Upper lobe of left lung (tissue), 6 donors: Measurements from ENCODE around the gene FMC1. TPM values are rescaled to one million over a fixed set of nuclear protein-coding genes. Genes with fewer than 3 reads are reported as not detected.

ENCODE experiments used
- ATAC-seq, 2 donors: fragments of 200-7000 bp; cut with Tn5 transposase; one replicate each; pipeline ENCODE4 v1.9.1; 2022; ENCODE audit warnings: mild to moderate bottlenecking in 2 of 2, moderate library complexity in 2 of 2; ENCODE audit not compliant: low FRiP score in 2 of 2
- DNase-seq, 2 donors: peaks; one replicate each; pipeline ENCODE4 v3.0.0-alpha.2; 2019 to 2020
- H3K27ac ChIP-seq, 4 donors: fragments of 200-600 bp; sonication (generic); one replicate each; pipeline ENCODE4 v1.5.1; 2016 to 2019
- H3K27me3 ChIP-seq, 4 donors: fragments of 200-600 bp; sonication (generic); one replicate each; pipeline ENCODE4 v1.5.1; 2017 to 2019
- H3K36me3 ChIP-seq, 4 donors: fragments of 200-600 bp; sonication (generic); one replicate each; pipeline ENCODE4 v1.5.1; 2016 to 2019
- H3K4me1 ChIP-seq, 4 donors: fragments of 200-600 bp; sonication (generic); one replicate each; pipeline ENCODE4 v1.5.1; 2018 to 2019
- H3K4me3 ChIP-seq, 4 donors: fragments of 200-600 bp; sonication (generic); one replicate each; pipeline ENCODE4 v1.5.1; 2017 to 2019; ENCODE audit warnings: mild to moderate bottlenecking in 2 of 4, moderate library complexity in 1 of 4
- H3K9me3 ChIP-seq, 4 donors: fragments of 200-600 bp; sonication (generic); one replicate each; pipeline ENCODE4 v1.5.1; 2018 to 2019
- EP300 ChIP-seq, 4 donors: sonication (generic); formaldehyde crosslinking; IDR thresholded peaks; one replicate each; pipeline ENCODE4 v1.5.1; 2017; ENCODE audit warnings: antibody characterized with exemption in 4 of 4, control low read depth in 2 of 4
- POLR2A ChIP-seq, 4 donors: fragments of 450-650 bp; IDR thresholded peaks; one replicate each; pipeline ENCODE4 v1.5.1; 2016 to 2017; ENCODE audit warnings: antibody characterized with exemption in 4 of 4, mild to moderate bottlenecking in 2 of 4
- POLR2AphosphoS5 ChIP-seq, 2 donors: sonication (generic); formaldehyde crosslinking; IDR thresholded peaks; one replicate each; pipeline ENCODE4 v1.5.1; 2017; ENCODE audit warnings: antibody characterized with exemption in 2 of 2
- WGBS, 2 donors: methylation state at CpG; one replicate each; pipeline ENCODE4 v1.1.5; 2017 to 2018; 5-methylcytosine and 5-hydroxymethylcytosine counted together
- small RNA-seq, 4 donors: library from RNA; depleted of rRNA; stranded (forward); fragments of <200 nt; gene quantifications; one replicate each; pipeline ENCODE3, GENCODE V24; 2016
- total RNA-seq, 6 donors: library from RNA; depleted of rRNA in 4 of 6; stranded (reverse); fragments of >200 nt in 4 of 6; gene quantifications; one replicate each; pipeline versions ENCODE4 v1.1.0 to v1.2.1, GENCODE V29; 2016 to 2021
- TF ChIP-seq, protein P1 (sequence below), 6 experiments: fragments of 450-650 bp in 4 of 6; fragments of 200-600 bp in 2 of 6; sonication (generic) in 2 of 6; IDR thresholded peaks; one replicate each; pipeline ENCODE4 v1.5.1; 2016 to 2019; ENCODE audit warnings: antibody characterized with exemption in 6 of 6
- donor health status: DM: no; HTN: no; CAD: no; lungs with moderate emphysema.
- donor health status: DM: no; HTN: yes; CAD: no; lungs with severe emphysema.

The FMC1 gene
- total RNA-seq, 6 donors from 2014 or later: 2.1 to 19.7 (median 9.2) TPM

DNA sequence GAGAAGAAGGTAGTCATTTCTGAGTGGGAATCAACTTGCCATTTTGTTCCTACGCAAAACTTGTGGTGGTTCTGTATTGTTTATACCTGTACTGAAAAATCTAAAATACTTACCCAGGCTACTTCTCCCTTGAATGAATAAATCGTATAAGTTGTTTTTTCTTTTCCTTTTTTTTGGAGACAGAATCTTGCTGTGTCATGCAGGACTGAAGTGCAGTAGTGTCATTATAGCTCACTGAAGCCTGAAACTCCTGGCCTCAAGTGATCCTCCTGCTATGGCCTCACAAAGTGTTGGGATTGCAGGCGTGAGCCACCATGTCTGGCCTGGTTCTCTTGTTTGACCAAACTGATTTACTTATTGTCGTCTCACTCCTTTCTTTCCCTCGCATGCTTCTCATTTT lies 46.5 kb downstream of the FMC1 start:
- no peak for TF ChIP-seq EP300 (IDR thresholded peaks at IDR 0.05)
- DNase-seq (no peak), ATAC-seq (no peak)
- H3K4me1 ChIP-seq: peaks cover 0 to 3% (median 0%) of the 10 kb centered on the region in 4 donors
- H3K27ac ChIP-seq: peak overlapping the region in 1 of 4 donors; percentile 0
- H3K27me3 ChIP-seq: no peaks in the 10 kb centered on the region
- 89 to 91% methylated on average over 5 of the region's 5 CpGs for WGBS, 2 donors
- H3K4me3 ChIP-seq: no peak overlapping the region
- no peaks in the 10 kb centered on the region for H3K9me3 ChIP-seq
- H3K36me3 ChIP-seq: peaks cover 5 to 79% (median 17%) of the 10 kb centered on the region in 4 donors

DNA sequence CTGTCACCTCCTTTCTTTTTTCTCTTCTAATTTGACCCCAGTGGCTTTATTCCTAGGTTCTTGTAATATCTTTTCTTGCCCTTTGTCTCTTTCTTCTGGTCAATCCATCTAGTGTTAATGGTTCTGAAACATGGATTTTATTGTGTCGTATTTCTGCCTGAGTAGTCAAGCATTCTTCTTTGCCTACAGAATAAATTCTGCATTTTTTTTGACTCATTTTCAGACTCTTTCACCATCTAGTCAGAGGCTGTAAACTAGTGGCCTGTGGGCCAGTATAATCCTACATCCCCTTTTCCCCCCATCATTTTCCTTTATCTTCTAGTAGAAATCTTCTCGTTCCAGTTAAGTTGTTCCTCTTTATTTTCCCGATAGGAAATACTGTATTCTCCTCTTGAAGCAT lies 48.0 kb downstream of the FMC1 start:
- 87 to 88% methylated on average over 3 of the region's 3 CpGs for WGBS, 2 donors
- H3K36me3 ChIP-seq: peaks cover 5 to 78% (median 15%) of the 10 kb centered on the region in 4 donors

DNA sequence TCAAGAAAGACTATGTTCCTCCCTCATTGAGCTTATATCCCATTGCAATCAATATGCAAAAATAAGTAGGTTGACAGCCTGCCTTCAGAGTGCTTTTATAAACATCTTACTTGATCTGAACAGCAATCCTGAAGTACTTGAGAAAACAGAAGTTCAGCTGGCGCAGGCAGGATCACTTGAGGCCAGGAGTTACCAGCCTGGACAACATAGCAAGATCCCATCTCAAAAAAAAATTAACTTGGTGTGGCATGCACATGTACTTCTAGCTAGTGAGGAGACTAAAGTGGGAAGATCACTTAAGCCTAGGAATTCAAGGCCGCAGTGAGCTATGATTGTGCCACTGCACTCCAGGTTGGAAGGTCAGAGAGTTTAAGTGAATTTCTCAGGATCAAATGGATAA lies 48.6 kb downstream of the FMC1 start:
- H3K36me3 ChIP-seq: peaks cover 1 to 75% (median 15%) of the 10 kb centered on the region in 4 donors
- H3K4me3 ChIP-seq: no peak overlapping the region
- H3K27me3 ChIP-seq: no peaks in the 10 kb centered on the region
- WGBS, 2 donors: 96 to 100% methylated on average over 2 of the region's 2 CpGs
- H3K27ac ChIP-seq: no peak overlapping the region
- TF ChIP-seq EP300 (IDR thresholded peaks at IDR 0.05): no peak
- TF ChIP-seq, protein P1, sequence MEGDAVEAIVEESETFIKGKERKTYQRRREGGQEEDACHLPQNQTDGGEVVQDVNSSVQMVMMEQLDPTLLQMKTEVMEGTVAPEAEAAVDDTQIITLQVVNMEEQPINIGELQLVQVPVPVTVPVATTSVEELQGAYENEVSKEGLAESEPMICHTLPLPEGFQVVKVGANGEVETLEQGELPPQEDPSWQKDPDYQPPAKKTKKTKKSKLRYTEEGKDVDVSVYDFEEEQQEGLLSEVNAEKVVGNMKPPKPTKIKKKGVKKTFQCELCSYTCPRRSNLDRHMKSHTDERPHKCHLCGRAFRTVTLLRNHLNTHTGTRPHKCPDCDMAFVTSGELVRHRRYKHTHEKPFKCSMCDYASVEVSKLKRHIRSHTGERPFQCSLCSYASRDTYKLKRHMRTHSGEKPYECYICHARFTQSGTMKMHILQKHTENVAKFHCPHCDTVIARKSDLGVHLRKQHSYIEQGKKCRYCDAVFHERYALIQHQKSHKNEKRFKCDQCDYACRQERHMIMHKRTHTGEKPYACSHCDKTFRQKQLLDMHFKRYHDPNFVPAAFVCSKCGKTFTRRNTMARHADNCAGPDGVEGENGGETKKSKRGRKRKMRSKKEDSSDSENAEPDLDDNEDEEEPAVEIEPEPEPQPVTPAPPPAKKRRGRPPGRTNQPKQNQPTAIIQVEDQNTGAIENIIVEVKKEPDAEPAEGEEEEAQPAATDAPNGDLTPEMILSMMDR (IDR thresholded peaks at IDR 0.05): no peak
- TF ChIP-seq POLR2A (IDR thresholded peaks at IDR 0.05): no peak
- no peak for TF ChIP-seq POLR2AphosphoS5 (IDR thresholded peaks at IDR 0.05)
- peaks cover 0 to 3% (median 0%) of the 10 kb centered on the region in 4 donors for H3K4me1 ChIP-seq
- no peaks in the 10 kb centered on the region for H3K9me3 ChIP-seq
- DNase-seq (no peak), ATAC-seq (no peak)

More for the DNA sequence above, 48.0 kb downstream of the FMC1 start:
- TF ChIP-seq POLR2AphosphoS5 (IDR thresholded peaks at IDR 0.05): no peak
- TF ChIP-seq, protein P1 (IDR thresholded peaks at IDR 0.05): no peak
- TF ChIP-seq EP300 (IDR thresholded peaks at IDR 0.05): no peak
- TF ChIP-seq POLR2A (IDR thresholded peaks at IDR 0.05): no peak
- H3K27ac ChIP-seq: no peak overlapping the region
- H3K9me3 ChIP-seq: no peaks in the 10 kb centered on the region
- ATAC-seq (no peak), DNase-seq (no peak)
- H3K4me1 ChIP-seq: peaks cover 0 to 3% (median 0%) of the 10 kb centered on the region in 4 donors
- H3K27me3 ChIP-seq: no peaks in the 10 kb centered on the region
- H3K4me3 ChIP-seq: no peak overlapping the region

DNA sequence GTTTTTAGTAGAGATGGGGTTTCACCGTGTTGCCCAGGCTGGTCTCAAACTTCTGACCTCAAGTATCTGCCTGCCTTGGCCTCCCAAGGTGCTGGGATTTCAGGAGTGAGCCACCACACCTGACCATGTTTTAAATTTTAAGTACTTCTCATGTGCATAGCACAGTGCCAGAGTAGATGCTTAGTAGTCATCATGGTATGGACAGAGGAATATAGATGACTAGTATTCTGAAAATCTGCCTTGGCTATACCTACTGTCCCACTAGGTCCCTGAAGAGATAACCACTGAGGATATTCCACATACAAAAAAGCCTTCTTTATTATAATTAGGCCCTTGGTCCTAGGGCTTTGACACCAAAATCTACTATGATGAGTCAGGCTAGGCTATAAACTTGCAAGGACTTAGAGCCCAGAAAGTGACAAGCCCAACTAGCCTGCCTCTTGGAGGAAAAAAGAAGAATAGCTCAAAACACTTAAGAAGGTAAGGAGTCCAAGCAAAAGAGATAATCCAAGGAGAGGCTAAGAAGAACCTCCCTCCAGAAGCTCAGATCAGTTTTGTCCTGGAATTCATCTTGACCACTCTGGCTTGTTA lies 52.6 kb downstream of the FMC1 start:
- H3K27me3 ChIP-seq: no peaks in the 10 kb centered on the region
- TF ChIP-seq POLR2AphosphoS5 (IDR thresholded peaks at IDR 0.05): no peak
- TF ChIP-seq, protein P1 (IDR thresholded peaks at IDR 0.05): no peak
- no peak overlapping the region for H3K27ac ChIP-seq
- no peaks in the 10 kb centered on the region for H3K9me3 ChIP-seq
- ATAC-seq: no peak
- no peak for DNase-seq
- no peaks in the 10 kb centered on the region for H3K4me1 ChIP-seq
- H3K4me3 ChIP-seq: no peak overlapping the region
- WGBS, 2 donors: 100% methylated on average over 1 of the region's 1 CpG
- H3K36me3 ChIP-seq: peaks cover 0 to 52% (median 11%) of the 10 kb centered on the region in 4 donors

DNA sequence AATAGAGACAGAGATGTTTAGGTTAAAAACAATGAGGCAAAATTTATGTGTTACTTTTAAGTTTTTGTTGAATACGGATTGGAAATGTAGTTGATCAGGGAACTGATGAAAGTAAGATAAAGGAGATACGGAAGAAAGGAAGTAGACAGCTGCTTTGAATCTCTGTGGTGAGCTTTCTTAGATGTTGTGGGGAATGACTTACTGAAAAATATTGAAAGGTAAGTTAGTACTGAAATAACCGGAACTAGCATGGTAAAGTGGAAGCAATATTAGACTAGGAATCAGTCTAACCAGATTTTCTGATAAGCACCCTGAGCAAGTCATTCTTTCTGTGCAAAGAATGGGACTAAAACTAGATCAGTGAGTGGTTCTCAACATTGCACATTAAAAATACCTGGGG lies 53.4 kb downstream of the FMC1 start:
- Histone ChIP-seq H3K36me3 (peaks cover 0 to 55% (median 11%) of the 10 kb centered on the region in 4 donors), H3K4me1 (no peaks in the 10 kb centered on the region), H3K27ac (no peak overlapping the region), H3K9me3 (no peaks in the 10 kb centered on the region), H3K27me3 (no peaks in the 10 kb centered on the region), H3K4me3 (no peak overlapping the region)
- DNase-seq (no peak), ATAC-seq (no peak)
- TF ChIP-seq EP300 (IDR thresholded peaks at IDR 0.05): no peak
- TF ChIP-seq POLR2AphosphoS5 (IDR thresholded peaks at IDR 0.05): no peak
- TF ChIP-seq, protein P1 (IDR thresholded peaks at IDR 0.05): no peak
- no peak for TF ChIP-seq POLR2A (IDR thresholded peaks at IDR 0.05)
- WGBS, 2 donors: 74 to 87% methylated on average over 3 of the region's 3 CpGs

Small RNA genes lying within 50 kb of the gene (small RNA-seq; reads per million reads assigned to genes)
- gene RNU6-206P: 0 reads per million in 4 donors

Other genes with a start within 250 kb of the FMC1 start
- gene ZC3HAV1, start 231.6 kb upstream of the FMC1 start, total RNA-seq: 10 to 100 TPM; 30.2 to 47.6 (median 33.5) TPM
- gene UBN2, start 110.1 kb upstream of the FMC1 start, total RNA-seq: 10 to 100 TPM in 5 of 6 donors, 1 to 10 TPM in 1; 8.1 to 29.3 (median 17.1) TPM
- 100 to 1,000 TPM in 2 of 6 donors, 10 to 100 TPM in 4; 57.0 to 133 (median 91.8) TPM for gene LUC7L2, start 18.6 kb downstream of the FMC1 start, total RNA-seq
- gene KLRG2, start 142.3 kb downstream of the FMC1 start, total RNA-seq: 10 to 100 TPM in 3 of 6 donors, 1 to 10 TPM in 3; 5.9 to 12.6 (median 10.0) TPM
- not detected for gene CLEC2L, start 182.3 kb downstream of the FMC1 start, total RNA-seq